DND-41 (cell line): ENCODE data around the gene BEST2.

ENCODE experiments used
- CTCF ChIP-seq: IDR thresholded peaks from 2 replicates; pipeline ENCODE4 v1.5.1; 2012; ENCODE audit warnings: borderline replicate concordance, low read length, moderate library complexity, mild to moderate bottlenecking; ENCODE audit not compliant: poor library complexity, severe bottlenecking; ENCODE audit errors: extremely low read depth
- EZH2 ChIP-seq: IDR thresholded peaks from 3 replicates; pipeline ENCODE4 v1.6.1; 2012; ENCODE audit warnings: borderline replicate concordance, low read depth, mild to moderate bottlenecking, moderate library complexity, low read length, inconsistent platforms; ENCODE audit not compliant: severe bottlenecking

DNA sequence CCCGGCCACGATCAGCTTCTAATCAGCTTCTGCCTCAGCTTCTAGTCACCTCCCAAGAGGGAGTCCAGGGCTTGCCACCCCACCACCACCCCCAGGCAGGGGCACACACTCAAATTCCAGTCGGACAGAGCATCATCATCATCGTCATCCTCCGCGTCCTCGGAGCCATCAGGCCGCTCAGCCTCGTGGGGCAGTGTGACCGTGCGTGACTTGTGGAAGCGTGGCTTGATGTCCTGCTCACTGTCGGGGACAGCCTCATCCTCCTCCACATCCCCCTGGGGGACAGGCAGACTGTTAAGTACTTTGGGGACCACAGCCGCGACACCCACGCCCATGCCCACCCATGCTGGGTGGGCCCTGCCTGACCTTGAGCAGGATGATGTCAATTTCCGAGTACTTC lies 40.4 kb upstream of the BEST2 start:
- TF ChIP-seq EZH2 (no peak), CTCF (no peak)
